ENCODE measurements around the gene GREB1.

The GREB1 gene

DNA sequence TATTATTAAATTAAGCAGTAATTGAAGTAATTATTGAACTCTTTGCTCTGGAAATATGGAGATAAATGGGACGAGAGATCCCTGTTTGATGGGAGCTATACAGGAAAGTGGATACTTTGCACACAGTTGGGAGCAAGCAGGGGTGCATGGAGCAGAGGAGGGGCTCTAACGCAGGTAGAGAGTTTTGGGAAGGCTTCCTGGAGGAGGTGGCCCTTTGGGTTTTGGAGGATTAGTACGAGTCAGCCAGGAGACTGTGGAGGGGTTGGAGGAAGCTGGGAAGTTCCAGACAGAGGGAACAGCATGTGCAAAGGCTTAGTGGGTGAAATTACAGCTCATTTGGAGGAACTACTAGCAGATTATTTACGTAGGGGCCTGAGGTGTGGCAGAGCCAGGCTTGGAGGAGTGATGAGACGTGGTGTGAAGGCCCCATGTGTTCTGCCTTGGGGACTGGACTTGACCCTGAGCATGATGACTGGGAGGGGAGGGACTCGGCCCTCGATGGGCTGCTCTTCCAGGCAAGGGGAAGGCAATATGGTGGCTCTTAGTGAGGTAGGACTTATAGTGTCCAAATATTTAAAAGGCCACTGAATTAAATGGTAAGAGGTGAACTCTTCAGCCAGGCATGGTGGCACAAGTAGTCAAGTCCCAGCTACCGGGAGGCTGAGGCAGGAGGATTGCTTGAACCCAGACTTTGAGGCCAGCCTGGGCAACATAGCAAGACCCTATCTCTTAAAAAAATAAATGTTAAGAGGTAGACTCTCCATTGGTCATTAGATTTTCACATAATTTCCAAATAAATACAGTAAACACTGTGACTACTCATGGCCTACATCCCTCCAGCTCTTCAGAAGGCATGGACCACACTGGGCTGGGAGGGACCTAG is 30.2 kb downstream of the GREB1 start:
- DNase-seq: no peak

DNA sequence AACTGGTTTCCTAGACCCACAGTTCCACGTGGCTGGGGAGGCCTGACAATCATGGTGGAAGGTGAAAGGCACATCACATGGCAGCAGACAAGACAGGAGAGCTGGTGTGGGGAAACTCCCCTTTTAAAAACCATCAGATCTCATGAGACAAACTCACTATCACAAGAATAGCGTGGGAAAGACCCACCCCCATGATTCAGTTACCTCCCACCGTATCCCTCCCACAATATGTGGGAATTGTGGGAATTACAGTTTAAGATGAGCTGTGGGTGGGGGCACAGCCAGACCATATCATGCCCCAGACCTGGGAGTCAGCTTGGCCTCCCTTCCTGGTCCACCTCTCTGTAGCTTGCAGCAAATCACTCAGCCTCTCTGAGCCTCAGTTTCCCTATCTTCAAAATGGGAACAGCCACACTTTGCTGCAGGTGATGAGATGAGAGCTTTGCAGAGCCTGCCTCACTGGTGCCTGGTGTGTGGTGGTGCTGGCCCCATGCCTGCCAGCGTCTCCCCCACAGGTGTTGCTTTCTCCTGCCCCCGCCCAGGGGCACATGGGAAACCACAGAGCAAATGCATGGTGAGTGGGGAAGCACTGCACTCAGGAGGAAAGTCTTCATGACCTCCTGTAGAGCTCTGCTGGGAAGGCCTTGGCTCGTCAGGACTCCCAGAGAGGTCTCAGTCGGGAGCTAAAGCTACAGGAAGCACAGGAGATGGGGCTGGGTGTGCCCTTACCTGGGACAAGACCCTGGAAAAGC is 31.1 kb downstream of the GREB1 start:
- no peak for DNase-seq

DNA sequence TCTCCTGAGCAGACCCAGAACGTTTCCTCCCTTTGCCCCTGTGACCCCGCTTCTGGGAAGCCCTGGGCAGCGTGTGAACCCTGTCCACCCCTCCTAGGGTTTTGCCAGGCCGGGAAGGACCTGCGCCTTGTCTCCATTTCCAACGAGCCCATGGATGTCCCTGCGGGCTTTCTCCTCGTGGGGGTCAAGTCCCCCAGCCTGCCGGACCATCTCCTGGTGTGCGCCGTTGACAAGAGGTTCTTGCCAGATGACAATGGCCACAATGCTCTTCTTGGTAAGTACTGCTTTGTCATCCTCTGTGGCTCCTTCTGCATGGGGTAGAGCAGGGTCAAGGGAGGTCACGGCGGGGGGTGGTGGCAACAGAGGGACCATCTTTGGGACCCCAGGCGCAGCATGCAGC is 32.5 kb downstream of the GREB1 start:
- DNase-seq: no peak

DNA sequence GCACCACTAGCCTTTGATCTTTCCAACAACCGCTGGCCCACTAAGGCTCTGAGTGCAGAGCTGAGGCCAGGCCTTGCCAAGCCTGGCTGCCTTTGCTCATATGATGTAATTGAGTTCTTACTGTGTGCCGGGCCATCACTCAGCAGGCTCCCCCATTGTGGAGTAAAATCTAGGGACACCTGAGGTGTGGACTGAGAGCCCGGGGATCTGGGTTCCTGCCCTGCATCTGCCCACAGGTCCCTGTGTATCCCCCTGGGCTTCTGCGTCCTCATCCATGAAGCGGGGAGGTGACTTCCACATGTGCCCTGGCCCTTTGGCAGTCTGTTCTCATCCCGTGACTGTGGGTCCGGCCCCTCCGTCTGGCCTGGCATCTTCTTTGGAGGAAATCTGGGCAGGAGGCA is 33.8 kb downstream of the GREB1 start:
- DNase-seq: no peak

DNA sequence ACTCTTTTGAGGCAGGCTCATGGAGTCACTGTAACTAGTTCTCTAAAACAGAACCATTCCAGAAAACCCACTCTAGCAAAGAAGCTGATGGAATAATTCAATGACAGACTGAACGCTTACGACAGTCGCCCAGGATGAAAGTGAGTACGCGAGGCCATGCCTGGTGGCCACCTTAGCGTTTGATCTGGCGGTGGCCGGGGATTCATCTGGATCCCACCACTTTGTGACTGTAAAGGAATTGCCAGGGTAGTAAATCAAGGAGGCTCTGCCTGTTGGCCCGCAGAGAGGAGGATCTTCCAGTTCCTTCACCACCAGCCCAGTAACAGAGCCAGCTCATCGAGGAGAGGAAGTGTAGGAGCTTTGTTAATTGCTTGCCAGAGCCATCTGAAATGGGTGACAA is 34.6 kb downstream of the GREB1 start:
- DNase-seq: no peak

DNA sequence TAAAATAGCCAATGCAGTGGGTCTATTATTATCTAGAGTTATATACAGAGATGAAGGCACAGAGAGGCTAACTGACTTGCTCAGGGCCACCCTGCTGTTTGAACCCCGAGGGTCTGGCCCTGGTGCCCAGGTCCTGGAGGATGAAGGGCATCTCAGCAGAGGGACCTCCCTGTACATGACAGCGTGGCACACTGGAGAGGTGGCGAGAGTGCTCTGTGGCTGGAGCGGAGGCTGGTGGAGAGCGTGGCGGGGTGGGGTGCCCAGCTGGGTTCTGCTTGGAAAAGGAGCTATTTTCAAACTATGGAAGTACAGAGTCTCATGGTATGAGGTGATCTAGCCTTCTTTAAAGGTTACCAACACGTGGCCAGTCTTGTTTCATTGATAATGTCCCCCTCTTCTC is 35.8 kb downstream of the GREB1 start:
- no peak for DNase-seq

DNA sequence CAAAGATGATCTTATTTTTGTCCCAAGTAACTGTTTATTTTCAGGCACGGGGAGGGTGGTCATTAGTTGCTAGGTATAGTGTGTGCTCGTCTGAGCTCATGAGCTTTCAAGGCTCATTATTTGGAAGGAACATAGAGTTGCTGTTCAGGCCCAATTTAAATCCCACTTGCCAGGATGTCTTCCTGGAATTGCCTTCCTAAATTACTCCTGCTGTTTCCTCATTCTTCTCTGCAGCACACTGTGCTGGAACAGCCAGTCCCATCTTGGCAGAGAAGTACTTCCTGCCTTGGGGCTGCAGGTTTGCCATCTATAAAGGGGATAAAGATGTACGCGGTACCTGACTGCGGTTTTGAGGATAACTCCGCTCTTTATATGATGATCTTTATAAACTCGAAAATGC is 37.3 kb downstream of the GREB1 start:
- DNase-seq: no peak

DNA sequence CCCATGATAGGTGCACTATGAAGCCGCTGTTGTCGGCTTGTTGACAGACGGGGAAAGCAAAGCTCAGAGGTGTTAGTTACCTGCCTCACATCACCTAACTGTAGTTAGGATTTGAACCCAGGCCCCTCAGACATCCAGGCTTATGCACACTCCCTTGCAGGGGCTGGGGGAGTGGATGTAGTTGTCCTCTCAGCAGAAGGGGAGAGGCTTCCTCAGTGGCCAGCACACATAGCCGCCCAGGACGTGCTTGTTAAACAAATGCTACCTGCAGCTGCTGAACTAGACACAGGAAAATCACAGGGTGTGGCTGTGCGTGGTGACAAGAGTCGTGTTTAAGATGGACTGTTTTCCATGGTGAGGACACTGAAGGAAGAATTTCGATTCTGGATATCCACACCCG is 39.2 kb downstream of the GREB1 start:
- DNase-seq: no peak

DNA sequence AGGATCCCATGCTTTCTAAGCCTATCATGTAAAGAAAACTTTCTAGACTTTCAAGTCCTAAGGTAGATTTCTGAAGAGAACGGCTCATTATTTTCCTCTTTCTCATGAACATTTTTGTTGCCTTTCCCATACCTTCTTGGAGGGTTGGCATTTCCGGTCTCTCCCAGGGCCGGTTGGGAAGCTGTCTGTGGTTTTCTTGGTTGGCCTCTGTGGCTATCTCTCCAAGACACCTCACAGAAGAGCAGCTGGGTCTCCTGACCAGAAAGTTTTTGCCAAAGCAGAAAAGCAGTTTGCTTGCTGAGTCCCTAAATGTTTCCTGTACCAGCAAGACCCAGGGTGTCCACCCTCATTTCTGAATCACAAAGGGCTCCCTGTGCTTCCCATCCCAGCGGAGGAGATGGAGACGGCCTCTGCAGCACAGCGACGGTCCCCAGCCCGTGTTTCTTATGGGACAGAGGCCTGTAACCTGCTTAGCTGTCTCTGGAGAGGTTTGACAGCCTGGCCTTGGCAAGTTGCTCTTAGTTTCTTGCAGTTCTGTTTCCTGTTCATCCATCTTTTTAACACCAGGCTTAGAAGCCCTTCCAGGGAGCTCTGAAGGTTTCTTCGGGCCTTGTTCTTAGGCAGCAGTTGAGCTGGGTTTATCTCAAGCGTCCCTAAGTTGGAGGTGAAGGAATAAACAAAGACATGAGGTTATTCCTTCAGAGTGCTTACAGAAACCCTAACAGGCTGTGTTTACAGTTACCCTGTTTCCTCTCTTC is 39.8 kb downstream of the GREB1 start:
- no peak for DNase-seq

DNA sequence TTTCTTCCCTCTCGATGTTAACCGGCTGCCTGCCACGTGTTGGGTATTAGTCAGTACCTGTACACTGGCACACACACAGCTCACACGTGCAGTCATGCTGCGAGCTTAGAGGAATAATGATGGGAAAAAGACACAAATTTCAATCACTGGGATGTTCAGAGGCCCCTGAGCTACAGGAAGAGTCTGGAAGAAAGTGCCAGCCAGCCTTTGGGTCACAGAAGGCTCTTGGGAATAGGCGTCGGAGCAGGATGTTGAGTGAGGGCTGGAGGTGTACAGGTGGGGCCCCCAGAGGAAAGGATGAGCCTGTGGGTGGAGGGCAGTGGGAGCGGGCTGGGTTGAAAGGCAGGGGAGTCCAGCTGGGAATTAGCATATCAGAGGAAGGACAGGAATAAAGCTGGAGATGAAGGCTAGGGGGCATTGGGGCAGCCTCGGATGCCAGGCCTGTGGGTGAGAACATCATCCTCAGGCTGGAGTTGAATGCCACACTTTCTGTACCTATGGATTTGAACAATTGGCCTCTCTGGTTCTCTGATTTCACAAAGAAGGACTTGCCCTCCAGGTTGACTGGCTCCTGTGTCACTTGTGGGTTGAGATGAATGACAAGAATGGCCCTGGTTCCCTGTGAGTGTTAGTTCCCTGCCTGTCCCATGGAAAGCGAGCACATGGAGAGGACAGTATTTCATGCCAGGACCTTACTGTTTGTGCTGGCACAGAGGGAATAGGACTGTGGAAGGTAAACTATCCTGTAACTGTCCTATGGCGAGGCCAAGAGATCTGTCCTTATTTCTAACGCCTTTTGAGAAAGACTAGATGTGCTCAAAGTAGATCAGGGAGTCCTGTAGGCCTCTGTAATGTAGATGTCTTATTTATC is 40.6 kb downstream of the GREB1 start:
- no peak for DNase-seq

DNA sequence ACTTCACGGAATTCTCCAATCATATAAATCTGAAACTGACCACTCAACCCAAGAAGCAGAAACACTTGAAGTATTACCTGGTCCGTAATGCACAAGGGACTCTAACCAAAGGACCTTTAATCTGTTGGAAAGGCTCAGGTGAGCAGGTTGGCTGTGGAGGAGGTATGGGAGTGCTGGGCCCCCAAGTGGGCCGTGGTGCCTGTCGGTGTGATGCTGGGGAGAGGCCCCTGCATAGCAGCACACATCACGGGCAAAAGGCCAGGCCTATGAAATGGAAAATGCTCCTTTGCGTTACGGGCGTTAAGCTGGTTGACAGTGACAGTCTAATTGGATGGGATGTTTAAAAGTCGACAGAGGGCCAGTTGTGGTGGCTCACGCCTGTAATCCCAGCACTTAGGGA is 42.6 kb downstream of the GREB1 start:
- DNase-seq: no peak

DNA sequence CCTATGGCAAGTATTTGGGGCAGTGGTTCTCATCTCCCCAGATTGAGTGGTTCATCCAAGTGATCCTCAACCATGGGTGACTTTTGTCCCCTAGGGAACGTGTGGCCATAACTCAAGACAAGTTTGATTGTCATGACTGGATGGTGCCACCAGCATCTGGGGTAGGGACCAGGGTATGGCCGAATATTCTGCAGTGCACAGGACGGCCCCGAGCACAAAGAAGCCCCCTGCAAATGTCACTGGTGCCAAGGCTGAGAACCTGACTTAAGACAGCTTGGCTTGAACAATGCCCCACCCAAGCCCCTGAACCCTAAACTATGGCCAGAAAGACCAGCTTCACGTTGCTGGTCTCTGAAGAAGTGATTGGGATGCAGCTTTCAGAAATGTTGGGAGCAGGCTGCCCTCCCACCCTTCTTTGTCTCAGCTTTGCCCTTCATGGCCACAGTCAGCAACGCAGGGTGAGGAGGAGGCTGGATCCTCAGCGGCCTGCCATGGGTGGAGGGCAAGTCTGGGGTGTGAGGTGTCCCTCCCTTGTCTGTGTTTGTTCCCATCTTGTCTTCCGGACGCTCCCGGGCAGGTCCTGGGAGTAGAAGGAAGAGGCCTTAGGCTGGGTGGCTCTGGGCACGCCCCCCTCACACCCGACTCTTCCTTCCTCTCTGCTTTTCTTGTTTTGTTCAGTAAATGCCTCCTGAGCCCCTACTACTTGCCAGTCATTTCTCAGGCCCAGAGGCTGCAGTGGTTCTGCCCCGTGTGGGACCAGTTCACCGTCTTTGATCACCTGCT is 43.4 kb downstream of the GREB1 start:
- DNase-seq: no peak

DNA sequence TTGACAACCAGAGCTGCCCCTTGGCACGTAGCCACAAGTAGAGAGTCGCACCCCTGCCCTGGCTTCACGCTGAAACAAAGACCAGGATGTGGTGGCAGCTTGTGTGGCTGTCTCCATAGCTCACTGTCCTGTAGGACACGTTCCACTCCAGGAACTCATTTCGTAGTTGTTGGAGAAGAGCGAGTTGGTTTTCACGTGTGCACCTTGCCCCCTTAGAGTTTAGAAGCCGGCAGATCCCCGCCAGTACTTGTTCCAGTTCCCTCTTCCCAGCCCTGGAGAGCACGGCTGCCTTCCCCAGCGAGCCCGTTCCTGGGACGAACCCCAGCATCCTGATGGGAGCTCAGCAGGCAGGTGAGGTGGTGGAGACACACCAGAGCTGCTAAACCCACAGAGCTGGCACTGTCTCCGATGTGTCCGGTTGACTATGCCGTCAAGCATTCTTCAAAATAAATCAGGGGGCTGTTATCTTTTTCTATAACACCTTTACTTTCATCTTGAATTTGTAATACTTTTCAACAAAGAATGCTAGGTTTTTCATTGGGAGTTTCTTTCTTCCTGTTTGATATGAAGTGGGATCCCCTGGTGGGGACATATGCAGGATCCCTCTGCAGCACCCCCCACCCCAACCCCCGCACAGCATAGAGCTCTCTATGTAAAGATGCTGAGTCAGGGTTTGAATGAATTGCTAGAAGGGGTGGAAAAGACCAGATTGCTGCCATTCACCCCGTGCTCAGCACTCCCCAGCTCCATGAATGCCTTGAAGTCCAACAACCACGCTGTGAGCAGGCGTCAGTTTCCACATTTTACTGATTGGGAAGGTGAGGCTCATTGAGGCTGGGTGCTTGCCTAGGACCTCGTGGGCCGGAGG is 44.5 kb downstream of the GREB1 start:
- DNase-seq: no peak

DNA sequence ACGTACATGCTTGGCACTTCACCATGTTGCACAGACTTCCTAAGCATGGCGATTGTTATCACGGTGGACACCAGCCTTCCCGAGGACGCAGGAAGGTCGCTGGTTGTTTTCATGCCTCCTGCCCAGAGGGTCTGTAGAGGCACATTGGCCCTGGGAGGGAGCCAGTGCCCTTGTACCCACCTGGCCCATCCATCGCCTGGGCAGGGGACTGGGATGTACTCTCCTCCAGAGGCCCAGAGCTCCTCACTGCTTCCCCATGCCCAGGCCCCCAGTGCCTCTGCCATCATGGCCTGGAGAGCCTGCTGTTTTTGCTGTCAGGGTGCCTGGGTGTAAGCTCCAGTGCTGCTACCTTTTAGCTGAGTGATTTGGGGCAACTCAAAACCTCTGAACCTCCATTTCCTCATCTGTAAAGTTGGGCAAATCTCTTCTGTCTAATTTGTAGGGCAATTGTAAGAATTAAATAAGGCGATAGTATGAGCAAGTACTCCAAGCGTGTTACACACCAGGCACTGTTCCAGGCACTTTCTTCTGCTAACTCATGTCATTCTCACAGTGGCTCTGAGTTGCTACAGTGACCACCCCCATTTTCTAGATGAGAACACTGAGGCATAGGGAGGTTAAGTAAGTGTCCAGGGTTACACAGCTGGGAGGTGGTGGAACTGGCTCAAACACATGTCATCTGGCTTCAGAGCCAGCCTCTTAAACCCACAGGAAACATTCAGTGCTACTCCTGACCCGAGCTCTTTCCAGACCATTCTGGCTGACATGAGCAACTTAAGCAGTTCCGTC is 45.3 kb downstream of the GREB1 start:
- DNase-seq: no peak

DNA sequence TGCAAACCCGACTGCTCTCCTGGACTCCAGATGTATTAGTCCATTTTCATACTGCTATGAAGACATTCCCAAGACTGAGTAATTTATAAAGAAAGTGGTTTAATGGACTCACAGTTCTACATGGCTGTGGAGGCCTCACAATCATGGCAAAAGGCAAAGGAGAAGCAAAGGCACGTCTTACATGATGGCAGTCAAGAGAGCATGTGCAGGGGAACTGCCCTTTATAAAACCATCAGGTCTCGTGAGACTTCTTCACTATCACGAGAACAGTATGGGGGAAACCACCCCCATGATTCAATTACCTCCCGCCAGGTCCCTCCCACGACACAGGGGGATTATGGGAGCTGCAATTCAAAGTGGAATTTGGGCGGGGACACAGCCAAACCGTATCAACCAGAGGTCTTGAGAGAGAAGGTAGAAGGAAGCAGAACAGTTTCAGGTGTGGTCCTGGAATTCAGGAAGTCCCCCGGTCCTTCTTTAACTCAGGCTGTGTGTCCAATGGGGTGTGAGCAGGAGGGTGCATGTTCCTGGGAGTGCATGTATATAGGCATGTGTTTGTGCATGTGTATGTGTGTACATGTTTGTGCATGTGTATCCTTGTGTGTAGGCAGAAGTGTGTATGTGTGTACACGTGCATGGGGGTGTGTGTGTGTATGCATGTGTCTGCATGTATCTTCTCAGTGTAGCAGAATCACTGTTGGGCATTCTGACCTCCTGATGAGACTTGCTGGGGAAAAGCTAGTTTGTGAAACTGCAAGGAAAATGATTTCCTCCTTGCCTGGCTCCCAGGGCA is 46.2 kb downstream of the GREB1 start:
- DNase-seq: no peak

DNA sequence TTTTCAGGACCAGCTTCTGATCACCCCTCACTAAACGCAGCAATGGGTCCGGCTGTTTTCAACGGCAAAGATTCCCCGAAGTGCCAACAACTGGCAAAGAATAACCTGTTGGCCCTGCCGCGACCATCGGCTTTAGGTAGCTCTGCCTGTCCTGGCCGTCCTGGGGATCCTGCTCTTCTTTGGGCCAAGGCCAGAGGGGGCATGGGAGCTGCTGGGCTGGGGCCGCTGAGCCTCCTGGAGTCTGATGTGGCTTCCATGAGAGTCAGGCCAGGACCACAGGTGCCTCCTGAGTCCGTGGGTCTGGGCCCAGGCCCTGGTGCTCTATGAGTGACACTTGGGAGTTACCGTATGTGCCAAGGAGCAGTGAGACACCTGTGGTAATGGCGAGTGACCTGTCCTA is 46.9 kb downstream of the GREB1 start:
- no peak for DNase-seq

DNA sequence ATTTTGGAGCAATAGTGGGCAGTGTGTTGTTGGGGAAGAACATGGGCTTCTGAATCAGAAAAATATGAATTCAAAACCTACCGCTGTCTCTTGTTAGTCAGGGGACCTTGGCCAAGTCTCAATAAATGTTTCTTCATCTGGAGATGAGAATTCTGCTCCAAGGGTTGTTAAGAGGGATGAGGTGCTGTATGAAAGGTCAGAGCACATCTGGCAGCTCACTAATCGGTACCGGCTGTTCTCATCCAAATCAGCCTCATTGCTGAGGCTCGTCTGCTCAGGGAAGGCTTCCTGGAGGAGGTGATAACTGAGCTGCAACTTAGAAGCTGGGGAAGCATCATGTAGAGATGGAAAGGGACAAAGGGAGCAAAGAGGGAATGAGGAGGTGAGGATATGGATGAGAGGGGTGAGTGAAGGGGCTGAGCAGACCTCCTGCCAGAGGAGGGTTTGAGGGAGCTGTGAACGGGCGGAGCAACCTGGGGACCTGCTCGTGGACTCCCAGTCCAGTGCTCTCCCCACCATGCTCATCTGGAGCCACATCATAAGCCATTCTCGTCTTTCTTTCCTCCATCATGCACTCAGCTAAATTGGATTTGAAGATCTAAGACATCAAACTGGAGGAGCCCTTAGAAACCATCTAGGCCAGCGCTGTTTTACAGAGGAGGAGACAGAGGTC is 47.4 kb downstream of the GREB1 start:
- DNase-seq: no peak
